Calu3 (cell line): Measurements from ENCODE around the gene SAMMSON. TPM values are rescaled to one million over a fixed set of nuclear protein-coding genes. Genes with fewer than 3 reads are reported as not detected.

Experiments used
- BruUV-seq: library from RNA; stranded (reverse); fragments of 400-500 nt; replicated peaks from 2 replicates; lab custom pipeline; 2021; lab: Mats Ljungman, UMichigan
- CTCF ChIA-PET: fragments of 300-600 bp; sonication (Branson Sonifier 250); formaldehyde crosslinking; loops from one replicate; lab custom pipeline; 2022; ENCODE audit warnings: antibody characterized with exemption; lab: Charles Lee
- DNase-seq: peaks from one replicate; pipeline ENCODE4 v3.0.0; 2022
- H3K27ac Mint-ChIP-seq: one replicate; pipeline ENCODE4 v1.8.0; 2022; ENCODE audit warnings: mixed read lengths; ENCODE audit not compliant: unreplicated experiment
- H3K27me3 Mint-ChIP-seq: one replicate; pipeline ENCODE4 v1.8.0; 2022; ENCODE audit warnings: mixed read lengths; ENCODE audit not compliant: unreplicated experiment
- H3K36me3 Mint-ChIP-seq: one replicate; pipeline ENCODE4 v1.8.0; 2022; ENCODE audit warnings: mild to moderate bottlenecking, moderate library complexity, mixed read lengths; ENCODE audit not compliant: insufficient read depth, unreplicated experiment
- H3K4me1 Mint-ChIP-seq: one replicate; pipeline ENCODE4 v1.8.0; 2022; ENCODE audit warnings: mild to moderate bottlenecking, low read depth, mixed read lengths; ENCODE audit not compliant: unreplicated experiment
- H3K4me3 Mint-ChIP-seq: one replicate; pipeline ENCODE4 v1.8.0; 2022; ENCODE audit warnings: mild to moderate bottlenecking, low read depth, moderate library complexity, mixed read lengths; ENCODE audit not compliant: unreplicated experiment
- H3K9me3 Mint-ChIP-seq: one replicate; pipeline ENCODE4 v1.8.0; 2022; ENCODE audit warnings: low read depth, mixed read lengths; ENCODE audit not compliant: unreplicated experiment
- CTCF ChIP-seq: fragments of 200-600 bp; IDR thresholded peaks from one replicate; pipeline ENCODE4 v1.8.0; 2022; ENCODE audit warnings: antibody characterized with exemption; ENCODE audit not compliant: unreplicated experiment
- intact Hi-C: fragments of 100-400 bp; cut with micrococcal nuclease; formaldehyde crosslinking; loops from one replicate; pipeline ENCODE4 v1.10.0; 2022; ENCODE audit not compliant: unreplicated experiment
- total RNA-seq: library from RNA; stranded (reverse); gene quantifications from 2 replicates; pipeline ENCODE4 v1.2.3, GENCODE V29; 2022

SAMMSON gene
- total RNA-seq, 1 experiment from 2014 or later: not detected

- TF ChIP-seq CTCF: no peak
- Mint-ChIP-seq H3K27me3 (peaks cover 13% of the 10 kb centered on the region), H3K4me1 (no peaks in the 10 kb centered on the region), H3K36me3 (no peaks in the 10 kb centered on the region), H3K9me3 (no peaks in the 10 kb centered on the region), H3K4me3 (no peak overlapping the region), H3K27ac (no peak overlapping the region)
- CTCF ChIA-PET: no interaction called here
- no TSS peak for BruUV-seq
- no peak for DNase-seq
- intact Hi-C loops: no loop called here
These were observed 111.9 kb downstream of the SAMMSON start for GRCh38 chr3:70111411-70111810.

- CTCF ChIA-PET: no interaction called here
- no peaks in the 10 kb centered on the region for H3K9me3 Mint-ChIP-seq
- intact Hi-C loops: no loop called here
- no peaks in the 10 kb centered on the region for H3K36me3 Mint-ChIP-seq
- peaks cover 13% of the 10 kb centered on the region for H3K27me3 Mint-ChIP-seq
- DNase-seq: no peak
- TF ChIP-seq CTCF: no peak
- BruUV-seq: no TSS peak
- no peak overlapping the region for H3K27ac Mint-ChIP-seq
- H3K4me3 Mint-ChIP-seq: no peak overlapping the region
- no peaks in the 10 kb centered on the region for H3K4me1 Mint-ChIP-seq
These were observed 113.2 kb downstream of the SAMMSON start for GRCh38 chr3:70112751-70113150.

DNA sequence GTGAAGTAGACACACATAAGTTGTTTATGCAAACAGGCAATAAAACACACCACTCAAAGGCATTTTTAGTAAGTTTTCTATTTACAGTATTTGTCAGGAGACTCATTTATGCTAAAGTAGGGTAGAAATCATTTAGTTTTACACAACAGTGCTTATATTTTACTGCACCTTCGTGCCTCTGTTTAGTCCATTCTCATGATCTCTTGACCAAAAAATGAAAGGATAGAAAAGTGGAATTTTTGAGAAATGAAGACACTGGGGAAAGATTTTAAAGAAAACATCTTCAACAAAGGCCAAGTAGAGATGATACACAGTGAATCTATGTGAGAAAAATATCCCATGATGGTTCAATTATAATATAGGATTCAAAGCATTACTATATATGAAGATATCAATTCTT lies 114.9 kb downstream of the SAMMSON start:
- no peak for TF ChIP-seq CTCF
- no peak for DNase-seq
- no peak overlapping the region for H3K4me3 Mint-ChIP-seq
- H3K36me3 Mint-ChIP-seq: no peaks in the 10 kb centered on the region
- no peaks in the 10 kb centered on the region for H3K9me3 Mint-ChIP-seq
- no peaks in the 10 kb centered on the region for H3K4me1 Mint-ChIP-seq
- H3K27me3 Mint-ChIP-seq: peaks cover 13% of the 10 kb centered on the region
- no peak overlapping the region for H3K27ac Mint-ChIP-seq
- BruUV-seq: no TSS peak
- CTCF ChIA-PET: no interaction called here
- intact Hi-C loops: no loop called here

DNA sequence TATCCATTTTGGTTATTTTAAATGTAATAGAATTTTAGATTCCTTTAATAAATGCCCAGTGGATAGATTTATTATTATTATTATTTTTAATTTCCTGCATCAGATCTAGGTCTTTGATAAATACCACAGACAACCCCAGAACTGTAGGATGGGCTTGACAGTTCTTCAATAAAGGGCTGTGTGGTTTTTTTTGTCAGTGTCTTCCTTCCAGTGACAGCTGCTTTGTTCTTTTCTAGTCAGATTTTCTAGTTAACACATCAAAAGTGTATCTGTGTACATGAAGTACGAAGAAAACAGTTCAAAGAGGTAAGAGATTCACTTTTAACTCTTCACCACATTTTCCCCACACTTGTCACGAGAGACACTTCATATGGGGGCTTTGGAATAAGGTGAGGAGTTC lies 120.3 kb downstream of the SAMMSON start:
- Mint-ChIP-seq H3K4me3 (no peak overlapping the region), H3K36me3 (no peaks in the 10 kb centered on the region), H3K27me3 (no peaks in the 10 kb centered on the region), H3K27ac (no peak overlapping the region), H3K9me3 (no peaks in the 10 kb centered on the region), H3K4me1 (no peaks in the 10 kb centered on the region)
- no TSS peak for BruUV-seq
- DNase-seq: no peak
- no peak for TF ChIP-seq CTCF
- intact Hi-C loops: loop anchor here (1.0 to 2.0 kb wide), 2 partner anchors 19 to 239 kb away; no protein-coding TSS in a partner anchor
- CTCF ChIA-PET: interaction anchor here (0.6 to 1.5 kb wide), 7 partner anchors 18 to 346 kb away, joined by 3 to 5 read pairs (median 3); no protein-coding TSS in a partner anchor
